LNCAP (cell line): ENCODE data around the gene LRRC40.

Experiments used
- TF ChIP-seq, protein P1 (sequence below): fragments of 450-650 bp; IDR thresholded peaks from 2 replicates; pipeline ENCODE4 v1.5.1; 2017; ENCODE audit warnings: mild to moderate bottlenecking

LRRC40 gene

DNA sequence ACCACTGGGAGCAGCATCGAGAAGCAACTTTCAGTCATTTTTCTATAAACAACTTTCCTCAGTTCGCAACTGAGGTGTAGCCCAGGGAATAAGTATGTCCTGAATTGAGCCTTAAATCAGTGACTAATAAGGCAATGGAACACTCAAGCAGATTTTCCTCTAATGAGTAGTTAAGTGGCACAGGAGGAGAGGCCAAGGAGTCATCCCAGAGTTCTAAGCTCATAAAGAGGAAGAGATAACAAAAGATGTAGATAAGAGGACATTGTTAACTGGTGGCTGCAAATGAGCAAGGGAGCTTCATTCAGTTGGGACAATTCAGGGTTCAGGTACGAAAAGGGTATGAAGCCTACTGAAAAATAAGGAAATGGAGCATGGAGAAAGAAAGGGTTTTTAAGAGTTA, 64.5 kb downstream of the LRRC40 start:
- TF ChIP-seq, protein P1, sequence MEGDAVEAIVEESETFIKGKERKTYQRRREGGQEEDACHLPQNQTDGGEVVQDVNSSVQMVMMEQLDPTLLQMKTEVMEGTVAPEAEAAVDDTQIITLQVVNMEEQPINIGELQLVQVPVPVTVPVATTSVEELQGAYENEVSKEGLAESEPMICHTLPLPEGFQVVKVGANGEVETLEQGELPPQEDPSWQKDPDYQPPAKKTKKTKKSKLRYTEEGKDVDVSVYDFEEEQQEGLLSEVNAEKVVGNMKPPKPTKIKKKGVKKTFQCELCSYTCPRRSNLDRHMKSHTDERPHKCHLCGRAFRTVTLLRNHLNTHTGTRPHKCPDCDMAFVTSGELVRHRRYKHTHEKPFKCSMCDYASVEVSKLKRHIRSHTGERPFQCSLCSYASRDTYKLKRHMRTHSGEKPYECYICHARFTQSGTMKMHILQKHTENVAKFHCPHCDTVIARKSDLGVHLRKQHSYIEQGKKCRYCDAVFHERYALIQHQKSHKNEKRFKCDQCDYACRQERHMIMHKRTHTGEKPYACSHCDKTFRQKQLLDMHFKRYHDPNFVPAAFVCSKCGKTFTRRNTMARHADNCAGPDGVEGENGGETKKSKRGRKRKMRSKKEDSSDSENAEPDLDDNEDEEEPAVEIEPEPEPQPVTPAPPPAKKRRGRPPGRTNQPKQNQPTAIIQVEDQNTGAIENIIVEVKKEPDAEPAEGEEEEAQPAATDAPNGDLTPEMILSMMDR: no peak

DNA sequence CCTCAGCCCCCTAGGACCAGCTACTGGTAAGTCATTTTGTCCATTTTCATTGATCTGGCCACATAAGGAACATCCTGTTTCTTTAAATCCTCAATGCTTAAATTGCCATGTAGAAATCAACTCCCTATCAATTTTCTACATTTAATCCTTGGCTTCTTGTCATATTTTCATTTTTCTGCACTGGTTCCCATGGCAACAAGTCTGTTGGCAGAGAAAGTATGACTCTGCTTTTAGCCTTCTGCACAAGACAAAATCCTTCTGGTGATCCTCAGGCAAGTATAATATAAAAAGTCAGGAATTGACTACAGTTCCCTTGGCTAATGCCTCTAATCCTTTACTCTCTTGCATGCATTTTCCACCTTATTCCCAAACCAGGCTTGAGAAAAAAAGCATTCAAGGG, 65.0 kb downstream of the LRRC40 start:
- TF ChIP-seq, protein P1: no peak

DNA sequence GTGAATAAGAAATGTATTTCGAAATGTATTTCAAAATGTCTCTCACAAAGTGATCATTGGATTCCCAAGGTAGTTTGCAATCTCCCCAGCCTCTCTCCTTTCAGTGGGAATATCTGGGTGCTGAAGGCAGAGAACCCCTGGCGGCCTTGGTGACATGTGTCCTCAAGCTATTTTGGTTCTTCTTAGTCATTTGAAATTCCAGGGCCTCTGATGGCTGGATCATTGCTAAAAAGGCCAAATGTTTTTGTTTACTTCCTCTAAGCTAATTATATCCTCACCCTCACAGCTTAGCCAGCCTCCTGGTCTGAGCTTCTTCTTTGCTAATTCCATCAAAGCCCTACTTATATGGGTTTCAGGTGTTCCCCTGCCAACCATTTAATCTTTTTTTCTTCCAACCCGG, 71.2 kb downstream of the LRRC40 start:
- TF ChIP-seq, protein P1: no peak

DNA sequence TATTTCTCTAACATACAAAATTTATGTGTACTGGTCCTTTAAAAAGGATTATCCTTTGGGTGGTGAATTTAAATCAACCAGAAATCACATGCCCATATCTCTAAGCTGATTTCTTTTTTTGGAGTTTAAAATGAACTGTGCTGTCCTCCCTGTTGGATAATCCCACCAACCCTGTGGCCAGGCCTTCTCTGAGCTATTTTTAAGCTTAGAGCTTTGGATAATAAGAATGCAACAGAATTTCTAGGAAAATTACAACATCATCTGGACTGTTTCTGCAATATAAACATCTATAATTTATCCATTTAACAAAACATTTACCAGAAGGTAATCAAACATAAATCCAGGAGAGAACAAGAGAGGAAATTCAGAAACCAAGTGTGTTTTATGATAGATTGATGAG, 88.3 kb downstream of the LRRC40 start:
- TF ChIP-seq, protein P1: no peak

DNA sequence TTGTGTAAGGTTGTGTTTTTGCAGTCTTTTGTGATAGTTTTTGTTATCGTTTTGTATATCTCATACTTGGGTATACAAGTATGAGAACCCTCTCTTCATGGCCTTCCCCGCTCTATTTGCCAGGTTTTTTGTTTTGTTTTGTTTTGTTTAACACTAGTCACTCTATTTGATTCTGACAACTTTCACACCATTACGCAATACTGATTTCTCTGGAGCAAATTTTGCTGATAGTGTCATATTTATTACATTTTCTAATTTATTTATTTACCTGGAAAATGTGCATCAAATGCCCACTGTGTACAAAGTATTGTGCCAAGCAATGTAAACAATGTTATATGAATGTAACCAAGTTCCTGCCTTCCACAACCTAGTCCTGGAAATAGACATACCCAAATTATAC, 90.1 kb downstream of the LRRC40 start:
- TF ChIP-seq, protein P1: no peak

DNA sequence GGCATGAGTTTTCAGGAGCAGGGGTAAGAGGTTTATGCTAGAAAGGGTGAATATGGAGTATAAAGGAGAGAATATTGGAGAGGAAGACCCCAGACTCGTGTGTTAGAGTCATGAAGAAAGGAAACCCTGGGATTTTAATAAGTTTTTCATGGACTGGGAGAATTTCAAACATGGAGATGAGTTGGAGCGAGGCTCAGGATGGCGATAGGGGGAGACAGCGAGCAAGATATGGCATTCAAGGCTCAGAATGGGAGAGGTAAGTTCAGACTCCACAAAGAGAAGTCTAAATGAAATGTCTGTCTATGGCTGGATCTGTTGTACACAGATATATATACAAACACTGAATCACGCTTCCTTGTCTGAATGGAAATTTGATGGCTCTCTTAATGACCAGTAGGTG, 92.5 kb downstream of the LRRC40 start:
- TF ChIP-seq, protein P1: no peak; the same call in 1 of the 2 replicates

DNA sequence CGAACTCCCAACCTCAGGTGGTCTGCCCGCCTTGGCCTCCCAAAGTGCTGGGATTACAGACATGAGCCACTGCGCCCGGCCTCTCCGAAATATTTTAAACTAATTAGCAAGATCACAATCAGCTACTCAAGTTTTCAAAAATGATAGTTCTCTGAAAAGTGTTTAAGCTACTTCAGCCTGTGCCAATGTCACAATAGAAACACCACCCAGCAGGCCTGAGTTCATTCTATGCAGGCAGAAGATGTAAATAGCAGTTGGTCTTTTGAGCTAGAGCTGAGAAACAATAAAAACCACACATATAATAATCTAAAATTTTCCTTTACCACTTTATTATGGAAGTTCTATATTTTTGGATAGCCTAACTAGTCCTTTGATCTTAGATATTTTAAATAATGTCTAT, 96.1 kb downstream of the LRRC40 start:
- TF ChIP-seq, protein P1: no peak

DNA sequence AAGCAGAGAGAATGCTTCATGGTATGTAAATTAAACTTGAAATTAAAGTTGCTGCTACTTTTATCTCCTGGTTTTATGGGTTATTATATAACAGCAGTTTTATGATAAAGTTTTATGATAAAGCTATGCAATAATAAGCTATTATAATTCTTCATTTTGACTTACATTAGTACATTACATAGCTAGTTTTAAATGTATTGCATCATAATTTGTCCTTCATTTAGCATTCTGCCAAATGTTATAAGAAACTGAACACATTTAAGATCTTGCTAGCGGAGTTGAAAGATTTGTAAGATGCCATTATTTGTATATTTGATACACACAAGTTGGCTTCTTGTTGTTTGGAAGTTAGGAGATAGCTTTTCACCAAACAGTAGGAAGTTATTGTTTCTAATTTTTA, 101.6 kb downstream of the LRRC40 start:
- TF ChIP-seq, protein P1: no peak
